Measurements from ENCODE around the gene ANGEL2.

The ANGEL2 gene

DNA sequence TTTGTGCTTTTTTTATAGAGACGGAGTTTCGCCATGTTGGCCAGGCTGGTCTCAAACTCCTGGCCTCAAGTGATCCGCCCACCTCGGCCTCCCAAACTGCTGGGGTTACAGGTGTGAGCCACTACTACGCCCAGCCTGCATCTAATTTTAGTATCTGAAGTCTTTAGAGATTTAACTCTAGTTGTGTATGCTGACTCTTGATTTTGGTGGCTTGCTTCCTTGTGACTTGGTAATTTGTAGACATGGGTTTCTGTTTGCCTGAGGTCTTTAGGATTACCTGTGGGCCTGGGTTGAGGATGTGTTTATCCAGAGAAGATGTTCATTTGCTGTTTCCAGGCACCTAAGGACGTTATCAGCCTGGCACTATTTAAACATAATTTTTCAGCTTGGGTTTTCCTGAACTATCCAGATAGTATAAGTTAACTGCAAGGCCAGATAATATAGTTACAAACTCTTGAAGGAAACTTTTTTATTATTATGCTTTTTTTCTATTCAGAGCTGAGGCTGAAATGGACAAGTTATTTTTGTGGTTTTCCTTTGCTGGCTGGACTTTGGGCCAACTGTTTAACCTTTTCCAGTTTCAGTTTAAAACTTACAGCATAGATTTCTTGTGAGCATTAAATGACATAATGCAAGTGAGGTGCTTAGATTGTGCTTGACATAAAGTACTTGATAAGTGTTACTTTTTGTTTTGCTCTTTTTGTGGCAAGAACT lies 72.8 kb downstream of the ANGEL2 start:
- Histone ChIP-seq H2AK5ac (ENCODE audit: low read length) (no peak overlapping the region), H3K4ac (ENCODE audit: low read depth, low read length) (no peak overlapping the region), H3K9ac (ENCODE audit: low read length) (no peak overlapping the region), H3K4me2 (ENCODE audit: low read length) (no peak overlapping the region), H3K79me1 (ENCODE audit: low read length) (no peaks in the 10 kb centered on the region), H2BK5ac (ENCODE audit: low read depth, low read length, poor library complexity) (no peak overlapping the region), H3K36me3 (ENCODE audit: control insufficient read depth in 1 of 2, insufficient read depth in 2 of 2, low read length in 2 of 2) (no peaks in the 10 kb centered on the region), H3K27me3 (ENCODE audit: insufficient read depth, low read length) (no peaks in the 10 kb centered on the region), H4K91ac (ENCODE audit: low read depth, low read length) (no peak overlapping the region), H2AFZ (ENCODE audit: insufficient read depth, low read length, poor library complexity) (no peak overlapping the region), H3K23ac (ENCODE audit: low read length) (no peak overlapping the region), H2BK120ac (ENCODE audit: insufficient read depth, low read length, poor library complexity) (no peak overlapping the region), H4K8ac (ENCODE audit: low read depth, low read length) (no peak overlapping the region), H3K14ac (ENCODE audit: low read length) (no peak overlapping the region), H3K4me3 (ENCODE audit: low read depth, low read length) (no peak overlapping the region), H3K27ac (ENCODE audit: low read depth, low read length) (no peak overlapping the region), H2BK12ac (ENCODE audit: low read length) (no peak overlapping the region), H3K18ac (ENCODE audit: low read length) (no peak overlapping the region), H3K9me3 (ENCODE audit: insufficient read depth, low read depth, low read length) (no peaks in the 10 kb centered on the region), H3K79me2 (ENCODE audit: control insufficient read depth, insufficient read depth, low read length, poor library complexity) (no peaks in the 10 kb centered on the region), H4K12ac (ENCODE audit: low read depth, low read length) (no peak overlapping the region), H3K4me1 (ENCODE audit: control insufficient read depth in 1 of 2, insufficient read depth in 2 of 2, low read length in 2 of 2) (no peaks in the 10 kb centered on the region)
- no peak for DNase-seq
- no CpG with 5 or more reads among the region's 6 CpGs for WGBS (ENCODE audit: extremely low coverage, insufficient coverage, insufficient read length)
